Fibroblast of skin of right biceps (primary cell): Measurements from ENCODE around the gene SEPTIN10.
"Not testable (repeated sequence)": the region's sequence is repeated elsewhere in the genome, so short reads cannot be mapped to it uniquely, and the experiment has no call there.

Experiments
- DNase-seq: peaks from one replicate; pipeline ENCODE4 v3.0.0-alpha.2; 2013

Gene SEPTIN10

GRCh38 chr2:109613922-109614714, at the start of gene SEPTIN10, which contains the start of gene SOWAHC:
SEPTIN10 (minus strand) TSS chr2:109613966; CDS start chr2:109613827, 139 bp downstream.
SOWAHC (plus strand) TSS chr2:109614364; CDS start chr2:109614490, 126 bp downstream.
- peak; percentile 100 for DNase-seq

- DNase-seq: no peak
These were observed 49.1 kb upstream of the SEPTIN10 start for GRCh38 chr2:109662889-109663288.

- no peak for DNase-seq
These were observed 46.5 kb upstream of the SEPTIN10 start for GRCh38 chr2:109660046-109660860.

- no peak for DNase-seq
These were observed 45.8 kb upstream of the SEPTIN10 start for GRCh38 chr2:109659396-109660045.

- DNase-seq: no peak
These were observed 41.5 kb upstream of the SEPTIN10 start for GRCh38 chr2:109655287-109655686.

GRCh38 chr2:109654326-109655050, 40.7 kb upstream of the SEPTIN10 start:
- no peak for DNase-seq

- DNase-seq: no peak
These were observed 36.2 kb upstream of the SEPTIN10 start for GRCh38 chr2:109649736-109650695.

- peak; percentile 39 for DNase-seq
These were observed 34.3 kb upstream of the SEPTIN10 start for GRCh38 chr2:109648041-109648527.

GRCh38 chr2:109647636-109648035, 33.9 kb upstream of the SEPTIN10 start:
- peak; percentile 45 for DNase-seq

GRCh38 chr2:109646961-109647360, 33.2 kb upstream of the SEPTIN10 start:
- DNase-seq: peak; percentile 31

GRCh38 chr2:109645412-109646184, 31.8 kb upstream of the SEPTIN10 start:
- DNase-seq: no peak

- DNase-seq: no peak
These were observed 31.0 kb upstream of the SEPTIN10 start for GRCh38 chr2:109644571-109645275.

- not testable (repeated sequence) for DNase-seq
These were observed 26.2 kb upstream of the SEPTIN10 start for GRCh38 chr2:109640000-109640399.

GRCh38 chr2:109638795-109639194, 25.0 kb upstream of the SEPTIN10 start:
- no peak for DNase-seq

- peak; percentile 31 for DNase-seq
These were observed 24.2 kb upstream of the SEPTIN10 start for GRCh38 chr2:109637749-109638570.

- DNase-seq: peak; percentile 19
These were observed 22.6 kb upstream of the SEPTIN10 start for GRCh38 chr2:109636317-109636716.

- DNase-seq: no peak
These were observed 21.9 kb upstream of the SEPTIN10 start for GRCh38 chr2:109635426-109636304.
